GM12891 (cell line): ENCODE results near the gene TFR2. TPM values are rescaled to one million over a fixed set of nuclear protein-coding genes. Genes with fewer than 3 reads are reported as not detected.

Experiments
- DNase-seq: peaks from one replicate; pipeline ENCODE4 v3.0.0; 2011; ENCODE audit warnings: low spot score; ENCODE audit not compliant: insufficient read length
- FAIRE-seq: peaks from 2 replicates; lab custom pipeline; 2011; peaks lifted over from hg19 to GRCh38; lab: Jason Lieb, UNC
- PAX5 ChIP-seq: IDR thresholded peaks from 2 replicates; pipeline ENCODE4 v1.6.1; 2011; ENCODE audit warnings: low read length, moderate library complexity, mild to moderate bottlenecking; ENCODE audit not compliant: insufficient read depth, severe bottlenecking
- POLR2A ChIP-seq: IDR thresholded peaks from 2 replicates; pipeline ENCODE4 v1.6.1; 2011; ENCODE audit warnings: low read depth, low read length, control low read depth
- POLR2AphosphoS5 ChIP-seq: IDR thresholded peaks from 2 replicates; pipeline ENCODE4 v1.6.1; 2011; ENCODE audit warnings: low read depth, low read length, control low read depth
- POU2F2 ChIP-seq: IDR thresholded peaks from 2 replicates; pipeline ENCODE4 v1.6.1; 2011; ENCODE audit warnings: low read depth, mild to moderate bottlenecking, control low read depth, low read length, moderate library complexity
- SPI1 ChIP-seq: IDR thresholded peaks from 2 replicates; pipeline ENCODE4 v1.6.1; 2011; ENCODE audit warnings: low read depth, low read length, control low read depth
- TAF1 ChIP-seq: IDR thresholded peaks from 2 replicates; pipeline ENCODE4 v1.6.1; 2011; ENCODE audit warnings: low read depth, low read length, control low read depth
- polyA plus RNA-seq: library from polyadenylated mRNA; unstranded; fragments of >200 nt; gene quantifications from one replicate; pipeline ENCODE4 v1.2.1, GENCODE V29; 2012; ENCODE audit warnings: low read depth, missing spikeins, inconsistent platforms; ENCODE audit not compliant: missing spikeins

TFR2 gene
- polyA plus RNA-seq: 2.1 TPM

DNA sequence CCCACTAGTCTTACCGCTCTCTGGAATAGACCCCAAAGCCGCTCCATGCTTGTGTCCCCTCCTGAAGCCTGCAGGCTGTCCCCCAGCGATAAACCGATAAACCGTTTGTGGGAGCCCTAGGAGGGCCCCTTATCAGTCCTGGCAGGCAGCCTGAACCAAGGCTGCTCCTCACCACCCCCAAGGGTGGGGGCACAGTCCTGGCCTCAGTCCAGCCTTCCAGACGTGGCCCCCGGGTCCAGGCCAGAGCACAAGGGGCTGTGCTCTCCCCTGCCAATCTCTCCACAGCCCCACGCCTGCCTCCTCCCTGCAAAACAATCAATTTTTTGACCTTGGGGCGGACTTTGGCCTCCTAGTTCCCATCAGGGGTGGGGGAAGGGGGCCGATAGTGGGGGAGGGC, at the start of gene TFR2:
Gene TFR2 (minus strand): TSS at position 90 of the 397 bp plus-strand sequence. CDS start 43 bp downstream, at position 47.
- DNase-seq: no peak
- TF ChIP-seq POU2F2 (no peak), POLR2AphosphoS5 (no peak), POLR2A (no peak)
- no peak for FAIRE-seq

DNA sequence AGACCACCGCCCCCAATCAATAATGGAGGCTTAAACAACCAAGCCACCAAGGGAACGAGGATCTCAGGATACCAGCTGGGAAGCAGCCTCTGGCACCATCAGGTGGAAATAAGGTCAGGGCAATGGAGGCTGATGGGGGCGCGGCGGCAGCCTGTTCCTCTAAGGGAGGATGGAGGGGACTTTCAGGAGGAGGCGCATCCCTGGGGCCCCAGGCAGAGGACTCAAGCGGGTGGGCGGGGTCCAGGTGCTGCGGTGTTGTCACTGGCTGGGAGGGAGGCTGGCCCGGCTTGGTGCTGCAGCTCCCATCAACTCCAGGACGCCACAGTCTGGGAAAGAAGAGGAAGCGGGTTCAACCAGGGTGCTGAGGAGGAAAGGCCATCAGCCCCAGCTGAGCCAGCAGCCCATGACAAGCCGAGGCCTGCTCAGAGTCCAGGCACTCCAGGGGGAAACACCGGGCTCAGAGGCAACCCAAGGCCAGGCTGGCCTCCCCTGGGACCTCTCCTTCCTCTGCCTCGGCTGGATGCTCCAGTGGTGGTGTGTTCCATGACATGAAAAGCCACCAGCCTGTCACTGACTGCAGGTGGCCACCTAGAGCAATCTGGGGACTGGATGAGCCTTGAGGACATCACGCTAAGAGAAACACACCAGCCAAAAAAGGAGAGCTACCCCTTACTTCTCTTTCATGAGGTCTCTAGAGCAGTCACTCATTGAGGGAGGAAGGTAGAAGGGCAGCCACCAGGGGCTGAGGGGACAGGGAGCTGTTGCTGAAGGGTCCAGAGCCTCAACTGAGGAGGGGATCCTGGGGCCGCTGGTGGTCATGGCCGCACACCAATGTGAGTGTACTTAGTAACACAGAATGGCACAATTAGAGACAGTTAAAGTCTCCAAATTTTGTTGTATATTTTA, 48.1 kb upstream of the TFR2 start:
- TF ChIP-seq POU2F2 (no peak), SPI1 (no peak), PAX5 (no peak), POLR2A (no peak)
- FAIRE-seq: peak; percentile 9

DNA sequence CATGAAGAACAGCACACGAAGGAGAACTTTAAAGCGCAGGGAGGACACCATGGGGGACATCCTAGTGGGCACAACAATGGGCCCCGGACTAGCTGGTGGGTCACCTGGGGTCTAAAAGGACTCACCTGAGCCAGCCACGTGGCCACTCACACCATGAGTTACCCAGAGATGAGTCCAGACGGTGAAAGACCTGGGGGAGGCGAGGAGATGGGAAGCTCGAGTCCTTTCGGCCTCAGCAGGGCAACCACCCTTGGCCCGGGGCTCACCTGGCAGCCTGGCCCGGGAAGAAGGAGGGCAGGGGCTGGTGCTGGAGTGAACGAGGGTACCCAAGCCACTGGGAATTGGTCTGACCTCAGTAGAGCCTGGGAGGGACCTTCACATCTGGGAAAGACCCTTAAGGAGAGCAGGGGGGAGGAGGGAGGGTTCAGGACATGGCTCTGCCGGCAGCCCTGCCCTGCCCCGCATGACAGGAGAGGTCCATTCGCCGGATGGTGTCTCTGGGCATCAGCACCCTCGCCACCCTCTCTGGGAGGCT, 47.0 kb upstream of the TFR2 start:
- no peak for TF ChIP-seq PAX5
- no peak for TF ChIP-seq TAF1
- TF ChIP-seq SPI1: no peak
- TF ChIP-seq POLR2A: no peak
- no peak for TF ChIP-seq POU2F2
- TF ChIP-seq POLR2AphosphoS5: no peak
- DNase-seq (peak; percentile 13), FAIRE-seq (no peak)

More for the DNA sequence above, 48.1 kb upstream of the TFR2 start:
- DNase-seq: peak; percentile 22

DNA sequence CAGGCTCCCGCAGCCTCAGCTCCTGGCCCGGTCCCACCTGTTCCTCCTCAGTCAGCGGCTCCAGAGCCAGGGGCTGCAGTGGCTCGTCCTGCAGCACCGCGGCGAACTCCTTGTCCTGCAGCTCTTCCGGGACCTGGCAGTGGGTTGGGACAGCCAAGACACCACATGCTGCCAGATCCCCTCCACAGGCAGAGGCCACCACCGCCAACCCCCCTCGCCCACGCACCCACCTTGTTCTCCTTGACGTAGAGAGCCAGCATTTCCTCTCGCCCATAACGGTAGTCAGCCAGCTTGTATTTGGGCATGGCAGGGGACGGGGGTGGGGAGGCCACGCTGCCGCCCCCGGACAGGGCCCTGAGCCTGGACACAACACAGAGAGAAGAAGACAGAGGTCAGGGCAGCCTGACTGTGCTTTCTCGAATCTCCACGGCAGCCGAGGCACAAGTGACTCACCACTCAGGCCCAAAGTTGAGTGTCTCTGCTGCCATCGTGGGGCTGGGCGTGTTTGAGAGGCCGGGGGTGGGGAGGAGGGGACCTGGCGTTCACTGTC, 46.5 kb upstream of the TFR2 start:
- DNase-seq (peak; percentile 10), FAIRE-seq (no peak)
- no peak for TF ChIP-seq SPI1
- no peak for TF ChIP-seq TAF1
- TF ChIP-seq POU2F2: no peak
- TF ChIP-seq POLR2A: no peak
- no peak for TF ChIP-seq POLR2AphosphoS5
- no peak for TF ChIP-seq PAX5

DNA sequence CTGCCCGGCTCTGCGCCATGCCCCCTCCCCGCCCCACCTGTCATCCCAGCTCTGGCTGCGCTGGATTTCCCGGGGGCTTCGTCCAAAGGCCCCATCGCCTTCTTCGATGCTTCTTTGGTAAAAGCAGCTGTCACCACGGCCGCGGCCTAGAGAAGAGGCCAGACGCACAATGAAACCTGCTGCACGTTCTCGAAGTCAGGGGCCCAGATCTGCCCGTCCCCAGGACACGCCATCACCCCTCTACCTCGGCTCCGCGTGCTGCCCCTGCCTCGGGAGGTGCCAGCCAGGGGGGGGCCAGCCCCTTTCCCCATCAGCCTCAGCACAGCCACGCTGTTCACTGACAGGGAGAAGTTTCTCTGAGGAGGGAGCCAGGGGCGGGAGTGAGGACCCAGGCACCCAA, 45.9 kb upstream of the TFR2 start:
- DNase-seq: no peak
- no peak for FAIRE-seq
- TF ChIP-seq POLR2AphosphoS5 (no peak), POLR2A (no peak), SPI1 (no peak), POU2F2 (no peak), TAF1 (no peak), PAX5 (no peak)

DNA sequence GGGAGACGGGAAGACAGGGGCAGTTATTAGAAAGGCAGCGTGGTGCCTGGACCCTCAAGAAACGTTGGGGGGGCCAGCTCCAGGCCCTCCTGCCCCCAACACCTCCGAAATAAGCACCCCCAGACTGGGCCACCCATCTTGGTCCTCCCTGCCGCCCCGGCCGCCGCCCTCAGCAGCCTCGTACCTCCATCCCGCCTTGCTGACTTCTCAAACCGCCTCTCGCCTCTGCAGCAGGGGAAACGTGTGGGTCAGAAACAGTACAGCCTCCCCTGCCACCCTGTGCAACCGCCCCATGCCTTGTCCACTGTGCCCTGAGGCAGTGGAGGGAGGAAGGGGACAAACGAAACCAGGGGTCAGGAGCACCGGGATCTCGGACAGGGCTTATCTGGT, 45.5 kb upstream of the TFR2 start:
- no peak for DNase-seq
- TF ChIP-seq PAX5 (no peak), POLR2A (no peak), SPI1 (no peak), TAF1 (no peak), POU2F2 (no peak), POLR2AphosphoS5 (no peak)
- no peak for FAIRE-seq

DNA sequence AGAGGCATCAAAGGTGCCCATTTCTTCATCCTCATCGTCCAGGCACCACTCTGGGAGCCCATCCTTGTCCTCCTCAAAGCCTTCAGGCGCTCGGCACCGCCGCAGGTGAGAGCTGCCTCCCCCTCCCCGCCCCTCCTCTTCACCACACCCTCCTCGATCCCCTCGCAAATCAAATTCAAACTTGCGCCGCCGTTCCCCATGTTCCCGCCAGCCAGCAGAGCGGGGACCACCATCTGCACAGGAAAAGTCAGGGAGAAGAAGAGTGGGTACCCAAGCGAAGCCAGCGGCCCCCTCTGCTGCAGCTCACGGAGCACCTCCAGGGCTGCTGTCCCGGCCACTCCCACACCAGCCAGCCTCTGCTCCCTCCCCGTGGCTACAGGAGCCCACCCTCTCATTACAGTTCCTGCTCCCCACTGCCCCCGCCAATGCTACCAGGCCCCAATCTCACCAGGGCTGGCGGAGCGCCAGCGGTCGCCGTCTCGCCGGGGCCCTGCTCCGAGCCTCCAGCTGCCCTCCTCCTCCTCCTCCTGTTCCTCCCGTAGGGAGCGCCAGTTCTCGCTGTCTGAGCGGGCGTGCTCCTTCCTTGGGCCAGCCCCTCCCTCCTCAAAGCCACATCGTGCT, 45.0 kb upstream of the TFR2 start:
- no peak for FAIRE-seq
- TF ChIP-seq POLR2AphosphoS5: no peak
- TF ChIP-seq POLR2A: no peak
- TF ChIP-seq TAF1: no peak
- no peak for TF ChIP-seq POU2F2
- TF ChIP-seq SPI1: no peak
- no peak for TF ChIP-seq PAX5
- no peak for DNase-seq

DNA sequence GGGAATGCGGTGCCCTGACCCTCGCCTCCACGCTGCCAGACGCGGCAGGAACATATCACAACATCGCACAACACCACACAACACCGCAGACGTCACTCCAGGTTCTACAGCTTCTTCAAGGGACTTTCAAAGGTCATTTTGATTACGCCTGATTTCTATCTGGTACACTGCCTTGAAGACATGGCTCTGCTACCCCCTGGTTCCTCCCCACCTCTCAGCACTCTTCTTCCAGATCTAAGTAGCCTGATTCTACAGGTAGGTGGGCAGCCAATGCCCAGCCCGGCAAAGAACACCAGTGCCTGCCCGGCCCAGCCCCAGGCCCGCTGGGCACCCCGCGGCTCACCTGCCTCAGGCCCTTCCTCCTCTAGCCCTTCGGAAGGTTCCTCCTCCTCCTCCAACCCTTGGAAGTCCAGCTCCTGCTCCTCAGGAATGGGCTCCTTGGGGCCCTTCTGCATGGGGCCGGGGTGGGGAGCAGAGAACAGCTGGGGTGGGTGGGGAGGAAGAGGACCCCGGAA, 44.3 kb upstream of the TFR2 start:
- FAIRE-seq (no peak), DNase-seq (peak; percentile 11)
- TF ChIP-seq POLR2AphosphoS5 (no peak), POLR2A (no peak), TAF1 (no peak), SPI1 (no peak), POU2F2 (no peak), PAX5 (no peak)

DNA sequence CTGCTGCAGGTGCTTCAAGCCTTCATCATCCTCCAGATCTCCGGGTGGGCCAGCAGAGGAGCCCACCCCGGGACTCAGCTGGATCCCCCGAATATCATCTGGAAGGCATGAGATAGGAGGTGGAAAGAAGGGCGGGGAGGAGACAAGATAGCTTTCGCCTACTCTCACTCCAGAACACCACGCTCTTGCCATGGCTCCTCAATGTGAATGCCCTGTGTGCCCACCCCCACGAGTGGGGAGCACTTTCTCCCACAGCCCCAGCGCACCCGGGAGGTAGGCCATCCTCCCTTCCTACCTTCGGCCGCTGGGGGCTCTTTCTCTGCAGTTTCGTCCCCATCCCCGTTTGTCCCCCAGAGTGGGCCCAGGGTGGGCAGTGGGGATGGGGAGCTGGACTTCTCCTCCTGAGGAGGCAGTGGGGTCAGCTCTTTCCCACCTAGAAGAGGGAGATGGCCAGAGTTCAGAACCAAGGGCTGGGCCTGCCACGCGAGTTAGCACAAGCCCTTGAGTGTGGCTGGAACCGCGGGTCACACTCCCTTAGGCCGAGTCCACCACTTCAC, 43.8 kb upstream of the TFR2 start:
- peak; percentile 13 for DNase-seq
- TF ChIP-seq TAF1 (no peak), SPI1 (no peak), PAX5 (no peak), POLR2A (no peak), POLR2AphosphoS5 (no peak), POU2F2 (no peak)
- no peak for FAIRE-seq
